ENCODE data around the gene GAD1. TPM values are rescaled to one million over a fixed set of nuclear protein-coding genes. Genes with fewer than 3 reads are reported as not detected.

The GAD1 gene
- total and polyA plus RNA-seq, 2 donors: 1.0 to 4.2 TPM

GRCh38 chr2:170895023-170895757, 78.5 kb downstream of the GAD1 start:
- Histone ChIP-seq H3K27ac (ENCODE audit: low read depth in 1 of 2, low read length in 1 of 2) (no peak overlapping the region), H3K36me3 (ENCODE audit: control insufficient read depth in 2 of 2, insufficient read depth in 2 of 2, low read length in 1 of 2) (no peaks in the 10 kb centered on the region), H3K27me3 (ENCODE audit: control insufficient read depth in 2 of 2, insufficient read depth in 1 of 2, low read length in 1 of 2) (no peaks in the 10 kb centered on the region), H3K4me3 (ENCODE audit: low read length in 2 of 2) (no peak overlapping the region), H3K4me1 (ENCODE audit: control insufficient read depth in 2 of 2, insufficient read depth in 2 of 2, low read length in 2 of 2) (no peaks in the 10 kb centered on the region), H3K9me3 (ENCODE audit: control insufficient read depth in 2 of 2, insufficient read depth in 1 of 2, low read length in 1 of 2) (no peaks in the 10 kb centered on the region)
- no peak for DNase-seq (ENCODE audit: low read depth in 6 of 9, low spot score in 9 of 9)
- 92% methylated on average over 3 of the region's 3 CpGs for WGBS

GRCh38 chr2:170896622-170897021, 79.9 kb downstream of the GAD1 start:
- Histone ChIP-seq H3K27me3 (ENCODE audit: control insufficient read depth in 2 of 2, insufficient read depth in 1 of 2, low read length in 1 of 2) (no peaks in the 10 kb centered on the region), H3K27ac (ENCODE audit: low read depth in 1 of 2, low read length in 1 of 2) (no peak overlapping the region), H3K36me3 (ENCODE audit: control insufficient read depth in 2 of 2, insufficient read depth in 2 of 2, low read length in 1 of 2) (no peaks in the 10 kb centered on the region), H3K9me3 (ENCODE audit: control insufficient read depth in 2 of 2, insufficient read depth in 1 of 2, low read length in 1 of 2) (no peaks in the 10 kb centered on the region), H3K4me1 (ENCODE audit: control insufficient read depth in 2 of 2, insufficient read depth in 2 of 2, low read length in 2 of 2) (no peaks in the 10 kb centered on the region), H3K4me3 (ENCODE audit: low read length in 2 of 2) (no peak overlapping the region)
- no peak for DNase-seq (ENCODE audit: low read depth in 6 of 9, low spot score in 9 of 9)
- WGBS: 74% methylated on average over 4 of the region's 4 CpGs

GRCh38 chr2:170897108-170897507, 80.4 kb downstream of the GAD1 start:
- no peaks in the 10 kb centered on the region for H3K9me3 ChIP-seq (ENCODE audit: control insufficient read depth in 2 of 2, insufficient read depth in 1 of 2, low read length in 1 of 2)
- no peaks in the 10 kb centered on the region for H3K36me3 ChIP-seq (ENCODE audit: control insufficient read depth in 2 of 2, insufficient read depth in 2 of 2, low read length in 1 of 2)
- H3K4me1 ChIP-seq (ENCODE audit: control insufficient read depth in 2 of 2, insufficient read depth in 2 of 2, low read length in 2 of 2): no peaks in the 10 kb centered on the region
- WGBS: 95% methylated on average over 6 of the region's 6 CpGs
- H3K27ac ChIP-seq (ENCODE audit: low read depth in 1 of 2, low read length in 1 of 2): no peak overlapping the region
- DNase-seq (ENCODE audit: low read depth in 6 of 9, low spot score in 9 of 9): no peak
- no peak overlapping the region for H3K4me3 ChIP-seq (ENCODE audit: low read length in 2 of 2)
- no peaks in the 10 kb centered on the region for H3K27me3 ChIP-seq (ENCODE audit: control insufficient read depth in 2 of 2, insufficient read depth in 1 of 2, low read length in 1 of 2)

- Histone ChIP-seq H3K27ac (ENCODE audit: low read depth in 1 of 2, low read length in 1 of 2) (no peak overlapping the region), H3K36me3 (ENCODE audit: control insufficient read depth in 2 of 2, insufficient read depth in 2 of 2, low read length in 1 of 2) (no peaks in the 10 kb centered on the region), H3K4me3 (ENCODE audit: low read length in 2 of 2) (no peak overlapping the region), H3K27me3 (ENCODE audit: control insufficient read depth in 2 of 2, insufficient read depth in 1 of 2, low read length in 1 of 2) (no peaks in the 10 kb centered on the region), H3K4me1 (ENCODE audit: control insufficient read depth in 2 of 2, insufficient read depth in 2 of 2, low read length in 2 of 2) (no peaks in the 10 kb centered on the region), H3K9me3 (ENCODE audit: control insufficient read depth in 2 of 2, insufficient read depth in 1 of 2, low read length in 1 of 2) (peaks cover 0 to 8% of the 10 kb centered on the region in 2 donors)
- no peak for DNase-seq (ENCODE audit: low read depth in 6 of 9, low spot score in 9 of 9)
- WGBS: 87% methylated on average over 5 of the region's 5 CpGs
Measured at GRCh38 chr2:170905864-170906263, 89.2 kb downstream of the GAD1 start.

Other genes with a start within 250 kb of the GAD1 start
- 0.24 TPM for gene SP5, start 101.5 kb upstream of the GAD1 start, total RNA-seq
- gene SP5, start 101.5 kb upstream of the GAD1 start, polyA plus RNA-seq: 0.55 TPM
- gene ERICH2, start 46.5 kb upstream of the GAD1 start, total RNA-seq: not detected
- gene ERICH2, start 46.5 kb upstream of the GAD1 start, polyA plus RNA-seq: 0.52 TPM
- 22.1 TPM for gene GORASP2, start 112.4 kb downstream of the GAD1 start, total RNA-seq
- gene GORASP2, start 112.4 kb downstream of the GAD1 start, polyA plus RNA-seq: 34.3 TPM

Measured in thymus (tissue), 11 donors.